ENCODE results near the gene MTCL1. TPM values are rescaled to one million over a fixed set of nuclear protein-coding genes. Genes with fewer than 3 reads are reported as not detected.

MTCL1 gene
- total and polyA plus RNA-seq, 2 of the 8 experiments (the other 6 are each of a cell fraction or from before 2014, with no cell fraction given): 16.6 to 60.8 TPM

DNA sequence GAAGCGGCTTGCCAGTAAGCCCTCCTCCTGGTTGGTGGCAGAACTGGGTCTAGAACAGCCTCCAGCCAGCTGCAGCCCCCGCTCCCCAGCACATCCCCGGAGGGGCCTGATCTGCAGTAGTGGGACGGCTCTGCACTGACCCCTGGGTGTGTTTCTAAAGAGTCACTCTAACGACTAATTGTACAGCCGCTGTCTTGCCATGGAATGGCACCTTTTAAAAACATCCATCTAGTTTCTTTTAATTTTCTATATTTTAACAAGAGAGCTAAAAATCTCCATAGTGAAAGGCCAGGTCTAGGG is 82.0 kb downstream of the MTCL1 start (continued):
- TF ChIP-seq, protein P1, sequence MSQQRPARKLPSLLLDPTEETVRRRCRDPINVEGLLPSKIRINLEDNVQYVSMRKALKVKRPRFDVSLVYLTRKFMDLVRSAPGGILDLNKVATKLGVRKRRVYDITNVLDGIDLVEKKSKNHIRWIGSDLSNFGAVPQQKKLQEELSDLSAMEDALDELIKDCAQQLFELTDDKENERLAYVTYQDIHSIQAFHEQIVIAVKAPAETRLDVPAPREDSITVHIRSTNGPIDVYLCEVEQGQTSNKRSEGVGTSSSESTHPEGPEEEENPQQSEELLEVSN (IDR thresholded peaks at IDR 0.05): no peak
